HepG2 (cell line): Measurements from ENCODE around the gene RGR. TPM values are rescaled to one million over a fixed set of nuclear protein-coding genes. Genes with fewer than 3 reads are reported as not detected.

Experiments
- ATAC-seq: fragments of 200-7000 bp; cut with Tn5 transposase; 3 replicates; pipeline ENCODE4 v1.9.1; 2020; ENCODE audit warnings: mild to moderate bottlenecking, moderate library complexity
- BruUV-seq: library from RNA; stranded (reverse); fragments of 400-500 nt; replicated peaks from 2 replicates; lab custom pipeline; 2021; lab: Mats Ljungman, UMichigan
- CTCF ChIA-PET: fragments of 300-600 bp; formaldehyde crosslinking; extraction: SDS; loops from one replicate; lab custom pipeline; 2021; ENCODE audit warnings: low total read pairs, inconsistent platforms, low intra/inter-chr PET ratio; lab: Yijun Ruan, JAX
- POLR2A ChIA-PET: fragments of 350-600 bp; sonication (Branson Sonifier 250); formaldehyde crosslinking; loops from one replicate; lab custom pipeline; 2020; ENCODE audit warnings: antibody characterized with exemption, inconsistent platforms; lab: Yijun Ruan, JAX
- DNase-seq: peaks from one replicate; pipeline ENCODE4 v3.0.0-alpha.2; 2015; ENCODE audit warnings: low spot score
- FAIRE-seq: peaks from 3 replicates; lab custom pipeline; 2011; peaks lifted over from hg19 to GRCh38; lab: Jason Lieb, UNC
- H2AFZ ChIP-seq: one replicate; pipeline ENCODE4 v1.6.1; 2011; ENCODE audit warnings: low read length, inconsistent platforms
- H3K27ac ChIP-seq: fragments of 300-600 bp; 3 replicates; pipeline ENCODE4 v1.8.0; 2011; ENCODE audit warnings: mixed run types, mild to moderate bottlenecking, mixed read lengths, low read length, inconsistent platforms; ENCODE audit not compliant: insufficient read depth; ENCODE audit errors: extremely low read length
- H3K27me3 ChIP-seq, 2 experiments: fragments of 200-600 bp in 1 of 2; 2 replicates in 1 of 2; 3 replicates in 1 of 2; pipeline versions ENCODE4 v1.6.0 to v1.8.0; 2011; ENCODE audit warnings: low read length in 2 of 2, mild to moderate bottlenecking in 2 of 2, moderate library complexity in 2 of 2, inconsistent platforms in 1 of 2; ENCODE audit not compliant: insufficient read depth in 2 of 2, control insufficient read depth in 1 of 2
- H3K36me3 ChIP-seq, 2 experiments: fragments of 200-600 bp in 1 of 2; replicated peaks in 1 of 2; 2 replicates in 1 of 2; 3 replicates in 1 of 2; pipeline versions ENCODE4 v1.5.1 to v1.8.0; 2011; ENCODE audit warnings: low read length in 2 of 2, inconsistent platforms in 1 of 2; ENCODE audit not compliant: insufficient read depth in 2 of 2, control insufficient read depth in 1 of 2
- H3K4me1 ChIP-seq: 2 replicates; pipeline ENCODE4 v1.5.1; 2012; ENCODE audit warnings: low read length, inconsistent platforms; ENCODE audit not compliant: insufficient read depth
- H3K4me2 ChIP-seq: 2 replicates; pipeline ENCODE4 v1.6.0; 2011; ENCODE audit warnings: low read depth, low read length, inconsistent platforms
- H3K4me3 ChIP-seq, 3 experiments: fragments of 200-600 bp in 1 of 3; sonication (generic), shearing (Covaris generic) in 1 of 3; replicated peaks in 1 of 3; 2 replicates each; pipeline ENCODE4 v1.5.1; 2011 to 2016; ENCODE audit warnings: low read length in 3 of 3, inconsistent platforms in 2 of 3, low read depth in 2 of 3, mild to moderate bottlenecking in 2 of 3, control low read depth in 1 of 3, mixed read lengths in 1 of 3; ENCODE audit not compliant: insufficient read depth in 1 of 3
- H3K79me2 ChIP-seq: one replicate; pipeline ENCODE4 v1.6.1; 2011; ENCODE audit warnings: low read length, inconsistent platforms; ENCODE audit not compliant: insufficient read depth
- H3K9ac ChIP-seq: 2 replicates; pipeline ENCODE4 v1.6.0; 2011; ENCODE audit warnings: mild to moderate bottlenecking, low read depth, low read length, inconsistent platforms; ENCODE audit not compliant: insufficient read depth
- H3K9me3 ChIP-seq: 2 replicates; pipeline ENCODE4 v1.5.1; 2012; ENCODE audit warnings: mild to moderate bottlenecking, low read length
- H4K20me1 ChIP-seq: 2 replicates; pipeline ENCODE4 v1.6.0; 2011; ENCODE audit warnings: inconsistent platforms, mild to moderate bottlenecking, low read length, moderate library complexity; ENCODE audit not compliant: insufficient read depth
- HOXA5 ChIP-seq: sonication (generic); formaldehyde crosslinking; IDR thresholded peaks from 2 replicates; pipeline ENCODE4 v1.4.0; 2020; ENCODE audit warnings: missing genetic modification reagents
- SIN3A ChIP-seq: IDR thresholded peaks from 2 replicates; pipeline ENCODE4 v1.6.1; 2011; ENCODE audit warnings: low read depth, mild to moderate bottlenecking, control low read depth, low read length, borderline replicate concordance
- SMAD1 ChIP-seq: sonication (generic); formaldehyde crosslinking; IDR thresholded peaks from 2 replicates; pipeline ENCODE4 v1.4.0; 2020; ENCODE audit warnings: missing genetic modification reagents, low read depth, mild to moderate bottlenecking, borderline replicate concordance
- STAT6 ChIP-seq: sonication (generic); formaldehyde crosslinking; IDR thresholded peaks from 2 replicates; pipeline ENCODE4 v1.4.0; 2020; ENCODE audit warnings: missing genetic modification reagents, mild to moderate bottlenecking, borderline replicate concordance
- ZBTB33 ChIP-seq: sonication (generic); formaldehyde crosslinking; IDR thresholded peaks from 2 replicates; pipeline ENCODE4 v1.4.0; 2020; ENCODE audit warnings: missing genetic modification reagents
- ZNF143 ChIP-seq: sonication (generic); formaldehyde crosslinking; IDR thresholded peaks from 2 replicates; pipeline ENCODE4 v1.4.0; 2020; ENCODE audit warnings: missing genetic modification reagents
- WGBS: methylation state at CpG from one replicate; pipeline ENCODE4 v1.1.6; 2017; ENCODE audit warnings: low lambda C conversion rate; 5-methylcytosine and 5-hydroxymethylcytosine counted together
- in situ Hi-C: cut with HindIII; loops from 2 replicates; pipeline ENCODE4 v1.10.0; 2017; ENCODE audit warnings: low pct_unique_long_range_greater_than_20kb; ENCODE audit not compliant: extremely low pct_ligation_motif_present
- intact Hi-C: fragments of 100-400 bp; cut with micrococcal nuclease; formaldehyde crosslinking; loops from one replicate; pipeline ENCODE4 v1.10.0; 2022; ENCODE audit not compliant: unreplicated experiment
- polyA plus RNA-seq, 8 experiments: library from polyadenylated mRNA; depleted of rRNA in 3 of 8; stranded (reverse) in 7 of 8; unstranded in 1 of 8; fragments of >200 nt; fragmentation: Illumina TruSeq in 4 of 8; extraction: Trizol in 4 of 8; gene quantifications; 2 replicates each; pipeline versions ENCODE4 v1.2.1 to v1.2.3, GENCODE V29; 2011 to 2016; ENCODE audit warnings: low read depth in 4 of 8, missing spikeins in 1 of 8, mixed read lengths in 1 of 8; ENCODE audit not compliant: insufficient read depth in 1 of 8
- total RNA-seq, 5 experiments: library from RNA; depleted of rRNA; stranded (reverse); fragments of >200 nt; fragmentation: Illumina TruSeq; extraction: Trizol; gene quantifications; 2 replicates each; pipeline ENCODE4 v1.2.3, GENCODE V29; 2016; ENCODE audit warnings: low read depth in 1 of 5

RGR gene
- total and polyA plus RNA-seq, 2 of the 13 experiments (the other 11 are each of a cell fraction or from before 2014, with no cell fraction given): 0.69 to 0.71 TPM

- H3K36me3 ChIP-seq: no peaks in the 10 kb centered on the region
- H3K27ac ChIP-seq: no peak overlapping the region
- ChIA-PET CTCF (no interaction called here), POLR2A (no interaction called here)
- intact Hi-C loops: no loop called here
- ATAC-seq (no peak; the same call in 2 of the 3 replicates), DNase-seq (no peak)
- H3K9ac ChIP-seq: no peak overlapping the region
- no peaks in the 10 kb centered on the region for H4K20me1 ChIP-seq
- H3K79me2 ChIP-seq: no peaks in the 10 kb centered on the region
- no peak overlapping the region for H3K4me2 ChIP-seq
- peaks cover 7% of the 10 kb centered on the region; the same call in 1 of the 2 replicates for H3K4me1 ChIP-seq
- 54% methylated on average over 13 of the region's 52 CpGs for WGBS
- TF ChIP-seq STAT6: no peak
- peak; percentile 51 for TF ChIP-seq ZBTB33 (CRISPR knock-in tag)
- TF ChIP-seq HOXA5: no peak
- TF ChIP-seq SMAD1 (CRISPR knock-in tag): no peak
- no peak for TF ChIP-seq SIN3A
- no peak for TF ChIP-seq ZNF143 (CRISPR knock-in tag)
- TF ChIP-seq, all 625 proteins: peak for 1
- Histone ChIP-seq H3K27me3 (peaks cover 3 to 22% of the 10 kb centered on the region in 2 experiments; a peak in 4 of 5 replicates), H3K4me3 (no peak overlapping the region), H3K9me3 (no peaks in the 10 kb centered on the region), H2AFZ (no peak overlapping the region)
- FAIRE-seq: no peak
- no TSS peak for BruUV-seq
- in situ Hi-C loops: no loop called here
Measured at GRCh38 chr10:84237199-84238051, 7.4 kb upstream of the RGR start.
